ENCODE measurements around the gene GNAL.

The GNAL gene

GRCh38 chr18:11851146-11851805 lies 162.2 kb downstream of the GNAL start, which contains the start of gene CHMP1B:
Gene CHMP1B (plus strand): TSS chr18:11851413. CDS start chr18:11851512, 99 bp downstream.
- TF ChIP-seq SIN3A (IDR thresholded peaks at IDR 0.05; ENCODE audit: borderline replicate concordance, insufficient read depth, low read length) (peak; percentile 98), POLR2AphosphoS5 (IDR thresholded peaks at IDR 0.05; ENCODE audit: low read depth, low read length) (peak; percentile 90), FOXP2 (optimal IDR thresholded peaks at IDR 0.05; ENCODE audit: borderline replicate concordance, extremely low read depth, extremely low read length, insufficient read depth) (peak; percentile 93), TAF1 (IDR thresholded peaks at IDR 0.05; ENCODE audit: borderline replicate concordance, insufficient read depth, low read length) (peak; percentile 66; the same call in 1 of the 2 replicates)
- TF ChIP-seq, protein P1, sequence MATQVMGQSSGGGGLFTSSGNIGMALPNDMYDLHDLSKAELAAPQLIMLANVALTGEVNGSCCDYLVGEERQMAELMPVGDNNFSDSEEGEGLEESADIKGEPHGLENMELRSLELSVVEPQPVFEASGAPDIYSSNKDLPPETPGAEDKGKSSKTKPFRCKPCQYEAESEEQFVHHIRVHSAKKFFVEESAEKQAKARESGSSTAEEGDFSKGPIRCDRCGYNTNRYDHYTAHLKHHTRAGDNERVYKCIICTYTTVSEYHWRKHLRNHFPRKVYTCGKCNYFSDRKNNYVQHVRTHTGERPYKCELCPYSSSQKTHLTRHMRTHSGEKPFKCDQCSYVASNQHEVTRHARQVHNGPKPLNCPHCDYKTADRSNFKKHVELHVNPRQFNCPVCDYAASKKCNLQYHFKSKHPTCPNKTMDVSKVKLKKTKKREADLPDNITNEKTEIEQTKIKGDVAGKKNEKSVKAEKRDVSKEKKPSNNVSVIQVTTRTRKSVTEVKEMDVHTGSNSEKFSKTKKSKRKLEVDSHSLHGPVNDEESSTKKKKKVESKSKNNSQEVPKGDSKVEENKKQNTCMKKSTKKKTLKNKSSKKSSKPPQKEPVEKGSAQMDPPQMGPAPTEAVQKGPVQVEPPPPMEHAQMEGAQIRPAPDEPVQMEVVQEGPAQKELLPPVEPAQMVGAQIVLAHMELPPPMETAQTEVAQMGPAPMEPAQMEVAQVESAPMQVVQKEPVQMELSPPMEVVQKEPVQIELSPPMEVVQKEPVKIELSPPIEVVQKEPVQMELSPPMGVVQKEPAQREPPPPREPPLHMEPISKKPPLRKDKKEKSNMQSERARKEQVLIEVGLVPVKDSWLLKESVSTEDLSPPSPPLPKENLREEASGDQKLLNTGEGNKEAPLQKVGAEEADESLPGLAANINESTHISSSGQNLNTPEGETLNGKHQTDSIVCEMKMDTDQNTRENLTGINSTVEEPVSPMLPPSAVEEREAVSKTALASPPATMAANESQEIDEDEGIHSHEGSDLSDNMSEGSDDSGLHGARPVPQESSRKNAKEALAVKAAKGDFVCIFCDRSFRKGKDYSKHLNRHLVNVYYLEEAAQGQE (IDR thresholded peaks at IDR 0.05; ENCODE audit: insufficient read depth in 1 of 2, low read depth in 2 of 2, low read length in 2 of 2) = no peak

DNA sequence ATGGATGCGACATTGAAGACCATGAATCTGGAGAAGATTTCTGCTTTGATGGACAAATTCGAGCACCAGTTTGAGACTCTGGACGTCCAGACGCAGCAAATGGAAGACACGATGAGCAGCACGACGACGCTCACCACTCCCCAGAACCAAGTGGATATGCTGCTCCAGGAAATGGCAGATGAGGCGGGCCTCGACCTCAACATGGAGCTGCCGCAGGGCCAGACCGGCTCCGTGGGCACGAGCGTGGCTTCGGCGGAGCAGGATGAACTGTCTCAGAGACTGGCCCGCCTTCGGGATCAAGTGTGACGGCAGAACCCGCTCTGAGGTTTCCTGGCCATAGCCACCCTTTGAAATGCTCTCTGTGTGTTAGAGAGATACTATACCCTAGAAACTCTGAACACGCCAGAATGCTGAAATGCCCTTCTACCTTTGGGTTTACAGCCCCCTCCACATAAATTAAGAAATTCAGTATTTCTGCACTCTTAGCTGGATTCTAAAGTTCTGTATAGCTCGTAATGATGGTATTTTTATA lies 162.8 kb downstream of the GNAL start:
- TF ChIP-seq TAF1 (IDR thresholded peaks at IDR 0.05; ENCODE audit: borderline replicate concordance, insufficient read depth, low read length) (no peak), POLR2AphosphoS5 (IDR thresholded peaks at IDR 0.05; ENCODE audit: low read depth, low read length) (no peak), FOXP2 (optimal IDR thresholded peaks at IDR 0.05; ENCODE audit: borderline replicate concordance, extremely low read depth, extremely low read length, insufficient read depth) (no peak), SIN3A (IDR thresholded peaks at IDR 0.05; ENCODE audit: borderline replicate concordance, insufficient read depth, low read length) (no peak)
- TF ChIP-seq, protein P1 (IDR thresholded peaks at IDR 0.05; ENCODE audit: insufficient read depth in 1 of 2, low read depth in 2 of 2, low read length in 2 of 2) = no peak

- TF ChIP-seq POLR2AphosphoS5 (IDR thresholded peaks at IDR 0.05; ENCODE audit: low read depth, low read length) (0 out of 2 replicates have a peak, but pooled peaks have one; percentile 27), SIN3A (IDR thresholded peaks at IDR 0.05; ENCODE audit: borderline replicate concordance, insufficient read depth, low read length) (peak; percentile 64; the same call in 1 of the 2 replicates), TAF1 (IDR thresholded peaks at IDR 0.05; ENCODE audit: borderline replicate concordance, insufficient read depth, low read length) (no peak), FOXP2 (optimal IDR thresholded peaks at IDR 0.05; ENCODE audit: borderline replicate concordance, extremely low read depth, extremely low read length, insufficient read depth) (peak; percentile 60)
- TF ChIP-seq, protein P1 (IDR thresholded peaks at IDR 0.05; ENCODE audit: insufficient read depth in 1 of 2, low read depth in 2 of 2, low read length in 2 of 2) = no peak
Measured at GRCh38 chr18:11857177-11857887, 168.3 kb downstream of the GNAL start.

DNA sequence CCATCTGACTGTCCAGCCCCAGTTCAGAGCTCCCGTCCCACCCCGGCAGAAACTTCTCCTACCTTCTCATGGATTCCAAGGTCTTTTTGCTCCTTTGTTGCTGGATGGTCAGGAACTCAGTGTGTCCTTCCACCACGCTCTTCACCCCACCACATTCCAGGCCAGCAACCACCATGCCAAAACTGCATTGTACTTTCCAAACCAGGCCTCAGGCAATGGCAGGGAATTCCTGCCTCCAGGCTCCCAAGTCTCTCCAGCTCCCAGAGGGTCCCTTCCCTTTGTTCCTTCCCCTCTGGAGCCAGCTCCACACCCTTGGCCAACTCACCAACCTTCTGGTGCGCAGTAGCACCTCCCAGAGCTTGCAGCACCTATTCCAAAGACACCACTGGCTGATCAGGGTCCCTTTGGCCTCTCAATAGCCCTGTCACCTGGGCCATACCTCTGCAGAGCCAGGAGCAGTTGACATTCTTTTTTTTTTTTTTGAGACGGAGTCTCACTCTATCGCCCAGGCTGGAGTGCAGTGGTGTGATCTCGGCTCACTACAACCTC lies 170.3 kb downstream of the GNAL start:
- TF ChIP-seq TAF1 (IDR thresholded peaks at IDR 0.05; ENCODE audit: borderline replicate concordance, insufficient read depth, low read length) (no peak), POLR2AphosphoS5 (IDR thresholded peaks at IDR 0.05; ENCODE audit: low read depth, low read length) (no peak), FOXP2 (optimal IDR thresholded peaks at IDR 0.05; ENCODE audit: borderline replicate concordance, extremely low read depth, extremely low read length, insufficient read depth) (no peak), SIN3A (IDR thresholded peaks at IDR 0.05; ENCODE audit: borderline replicate concordance, insufficient read depth, low read length) (no peak)
- TF ChIP-seq, protein P1 (IDR thresholded peaks at IDR 0.05; ENCODE audit: insufficient read depth in 1 of 2, low read depth in 2 of 2, low read length in 2 of 2) = no peak
